K562 (cell line): ENCODE results near the gene PTPN13. TPM values are rescaled to one million over a fixed set of nuclear protein-coding genes. Genes with fewer than 3 reads are reported as not detected.

Source experiments
- ATAC-seq: fragments of 200-7000 bp; cut with Tn5 transposase; 3 replicates; pipeline ENCODE4 v1.9.1; 2020; ENCODE audit warnings: moderate library complexity
- BruUV-seq: library from RNA; stranded (reverse); fragments of 400-500 nt; replicated peaks from 2 replicates; lab custom pipeline; 2021; lab: Mats Ljungman, UMichigan
- CTCF ChIA-PET: fragments of 300-600 bp; formaldehyde crosslinking; extraction: SDS; loops from one replicate; lab custom pipeline; 2021; ENCODE audit warnings: low intra/inter-chr PET ratio; lab: Yijun Ruan, JAX
- POLR2A ChIA-PET: fragments of 300-600, 350-650 bp; sonication (Branson Sonifier 250); formaldehyde crosslinking; extraction: SDS; loops from one replicate; lab custom pipeline; 2021; ENCODE audit warnings: antibody characterized with exemption, inconsistent platforms; lab: Yijun Ruan, JAX
- DNase-seq, 4 experiments: peaks; one replicate each; pipeline versions ENCODE4 v3.0.0 to v3.0.0-alpha.2; 2011 to 2018; ENCODE audit warnings: low spot score in 3 of 4, mixed read lengths in 3 of 4; ENCODE audit errors: extremely low read depth in 1 of 4
- FAIRE-seq: peaks from 2 replicates; lab custom pipeline; 2011; peaks lifted over from hg19 to GRCh38; lab: Jason Lieb, UNC
- H2AFZ ChIP-seq: 2 replicates; pipeline ENCODE4 v1.6.0; 2011; ENCODE audit warnings: low read depth, low read length, control low read depth, inconsistent platforms
- H3K27ac ChIP-seq: fragments of 200-600 bp; 3 replicates; pipeline ENCODE4 v1.8.0; 2011; ENCODE audit warnings: low read depth, mild to moderate bottlenecking, control low read depth, inconsistent platforms, low read length, moderate library complexity, mixed read lengths; ENCODE audit errors: extremely low read depth
- H3K27me3 ChIP-seq, 2 experiments: fragments of 300-600 bp in 1 of 2; 2 replicates in 1 of 2; 3 replicates in 1 of 2; pipeline versions ENCODE4 v1.6.0 to v1.8.0; 2011; ENCODE audit warnings: inconsistent platforms in 2 of 2, low read length in 2 of 2, mild to moderate bottlenecking in 1 of 2, mixed read lengths in 1 of 2, moderate library complexity in 1 of 2; ENCODE audit not compliant: control insufficient read depth in 2 of 2, insufficient read depth in 2 of 2
- H3K36me3 ChIP-seq: fragments of 300-600 bp; 3 replicates; pipeline ENCODE4 v1.8.0; 2011; ENCODE audit warnings: mild to moderate bottlenecking, low read length, inconsistent platforms; ENCODE audit not compliant: control insufficient read depth, insufficient read depth
- H3K4me1 ChIP-seq, 2 experiments: fragments of 200-600 bp in 1 of 2; replicated peaks in 1 of 2; 2 replicates in 1 of 2; 3 replicates in 1 of 2; pipeline versions ENCODE4 v1.5.1 to v1.8.0; 2011; ENCODE audit warnings: inconsistent platforms in 2 of 2, low read length in 2 of 2, mild to moderate bottlenecking in 1 of 2, mixed read lengths in 1 of 2, moderate library complexity in 1 of 2; ENCODE audit not compliant: control insufficient read depth in 2 of 2, insufficient read depth in 2 of 2
- H3K4me2 ChIP-seq: 2 replicates; pipeline ENCODE4 v1.6.1; 2011; ENCODE audit warnings: low read length, control low read depth, inconsistent platforms, mixed read lengths; ENCODE audit not compliant: insufficient read depth
- H3K4me3 ChIP-seq: fragments of 200-600 bp; sonication (generic), shearing (Covaris generic); 2 replicates; pipeline ENCODE4 v1.5.1; 2016; ENCODE audit warnings: control low read depth, inconsistent platforms
- H3K79me2 ChIP-seq: fragments of 200-600 bp; 3 replicates; pipeline ENCODE4 v1.8.0; 2011; ENCODE audit warnings: low read length, inconsistent platforms; ENCODE audit not compliant: control insufficient read depth, insufficient read depth
- H3K9ac ChIP-seq, 2 experiments: 2 replicates each; pipeline versions ENCODE4 v1.6.0 to v1.6.1; 2011; ENCODE audit warnings: low read depth in 2 of 2, low read length in 2 of 2, control low read depth in 1 of 2, inconsistent platforms in 1 of 2, mild to moderate bottlenecking in 1 of 2, mixed read lengths in 1 of 2; ENCODE audit not compliant: insufficient read depth in 1 of 2
- H3K9me1 ChIP-seq: one replicate; pipeline ENCODE4 v1.6.0; 2011; ENCODE audit warnings: inconsistent platforms, mild to moderate bottlenecking, low read length, moderate library complexity; ENCODE audit not compliant: control insufficient read depth, insufficient read depth
- H3K9me3 ChIP-seq: replicated peaks from 2 replicates; pipeline ENCODE4 v1.5.1; 2011; ENCODE audit warnings: low read depth, low read length, inconsistent platforms; ENCODE audit not compliant: control insufficient read depth, insufficient read depth
- H4K20me1 ChIP-seq: replicated peaks from 2 replicates; pipeline ENCODE4 v1.6.1; 2011; ENCODE audit warnings: low read length, inconsistent platforms, mixed read lengths; ENCODE audit not compliant: control insufficient read depth, insufficient read depth
- CBFA2T3 ChIP-seq: fragments of 450-650 bp; IDR thresholded peaks from 2 replicates; pipeline ENCODE4 v1.6.1; 2017
- PBX2 ChIP-seq, 2 experiments: IDR thresholded peaks in 1 of 2; conservative IDR thresholded peaks in 1 of 2; 2 replicates each; pipeline ENCODE4 v1.6.1; 2016; ENCODE audit warnings: low read depth in 2 of 2, mild to moderate bottlenecking in 1 of 2, missing compliant biosample characterization in 1 of 2, missing genetic modification characterization in 1 of 2, moderate library complexity in 1 of 2
- SMARCA4 ChIP-seq: fragments of 450-650 bp; IDR thresholded peaks from 2 replicates; pipeline ENCODE4 v1.6.1; 2016
- WGBS: fragments of 100-300 bp; shearing (Covaris generic); methylation state at CpG from one replicate; pipeline ENCODE4 v1.1.6; 2016; ENCODE audit warnings: low coverage, mixed read lengths; ENCODE audit not compliant: insufficient coverage; ENCODE audit errors: missing lambda C conversion rate; 5-methylcytosine and 5-hydroxymethylcytosine counted together
- in situ Hi-C: fragments of 300-500 bp; cut with MboI; formaldehyde crosslinking; loops from 4 replicates; pipeline ENCODE4 v1.15.0; 2018; ENCODE audit warnings: inconsistent platforms, mixed read lengths
- intact Hi-C: fragments of 100-400 bp; cut with micrococcal nuclease; formaldehyde crosslinking; loops from 2 replicates; pipeline ENCODE4 v1.14.2; 2022
- polyA plus RNA-seq, 8 experiments: library from polyadenylated mRNA; depleted of rRNA in 4 of 8; stranded (reverse) in 5 of 8; unstranded in 3 of 8; fragments of >200 nt; fragmentation: Nextera tagmentation in 2 of 8; fragmentation: Illumina TruSeq in 1 of 8; extraction: Ambion mirVana in 2 of 8; extraction: Trizol in 1 of 8; gene quantifications; 2 replicates each; pipeline versions ENCODE4 v1.2.1 to v1.2.3, GENCODE V29; 2011 to 2014; ENCODE audit warnings: inconsistent platforms in 1 of 8, missing spikeins in 1 of 8
- total RNA-seq, 7 experiments: library from RNA; depleted of rRNA in 6 of 7; stranded (reverse); fragments of >200 nt in 6 of 7; fragmentation: Illumina TruSeq in 2 of 7; extraction: Trizol in 2 of 7; gene quantifications; 2 replicates each; pipeline versions ENCODE4 v1.2.1 to v1.2.3, GENCODE V29; 2011 to 2021; ENCODE audit warnings: low replicate concordance in 1 of 7

PTPN13 gene
- total and polyA plus RNA-seq, 9 of the 15 experiments (the other 6 are each of a cell fraction or from before 2014, with no cell fraction given), result 0.33 TPM; not detected in 8

GRCh38 chr4:86821151-86821550 is 227.0 kb downstream of the PTPN13 start (continued):
- TF ChIP-seq PBX2 (CRISPR knock-in tag; IDR thresholded peaks at IDR 0.05; ENCODE audit: low read depth) (no peak), PBX2 (tag; conservative IDR thresholded peaks at IDR 0.05; ENCODE audit: low read depth) (no peak)

- Histone ChIP-seq H3K9me1 (no peaks in the 10 kb centered on the region), H3K9ac (no peak overlapping the region), H3K4me3 (no peak overlapping the region), H3K4me2 (no peak overlapping the region), H2AFZ (no peak overlapping the region), H3K36me3 (no peaks in the 10 kb centered on the region), H4K20me1 (no peaks in the 10 kb centered on the region), H3K27me3 (no peaks in the 10 kb centered on the region; a peak in 1 of 5 replicates), H3K79me2 (no peaks in the 10 kb centered on the region), H3K27ac (no peak overlapping the region), H3K4me1 (no peaks in the 10 kb centered on the region), H3K9me3 (no peaks in the 10 kb centered on the region)
- POLR2A ChIA-PET, result interaction anchor here (2.0 kb wide), 1 partner anchor 10 kb away, joined by 5 read pairs; no protein-coding TSS in a partner anchor
- DNase-seq (no peak), ATAC-seq (no peak), FAIRE-seq (no peak)
- BruUV-seq, result no TSS peak
- no peak for TF ChIP-seq CBFA2T3
- TF ChIP-seq SMARCA4, result no peak
- CTCF ChIA-PET, result no interaction called here
- WGBS, result 0% methylated on average over 2 of the region's 2 CpGs
- in situ Hi-C loops (no loop called here), intact Hi-C loops (no loop called here)
Observed at GRCh38 chr4:86822136-86822535, 228.0 kb downstream of the PTPN13 start.
